Mucosa of descending colon (tissue), 3 donors: ENCODE measurements around the gene NFKBIZ. TPM values are rescaled to one million over a fixed set of nuclear protein-coding genes. Genes with fewer than 3 reads are reported as not detected.

ENCODE experiments used
- ATAC-seq: fragments of 200-7000 bp; cut with Tn5 transposase; one replicate; pipeline ENCODE4 v1.9.1; 2020; ENCODE audit warnings: mild to moderate bottlenecking, moderate library complexity
- DNase-seq, 3 donors: peaks; one replicate each; pipeline ENCODE4 v3.0.0-alpha.2; 2020
- H3K36me3 ChIP-seq: fragments of 200-600 bp; one replicate; pipeline ENCODE4 v1.8.0; 2021; ENCODE audit warnings: low read depth, mild to moderate bottlenecking
- H3K4me1 ChIP-seq: fragments of 200-600 bp; one replicate; pipeline ENCODE4 v1.8.0; 2021; ENCODE audit warnings: low read depth, mild to moderate bottlenecking
- H3K4me3 ChIP-seq: fragments of 200-600 bp; one replicate; pipeline ENCODE4 v1.8.0; 2021; ENCODE audit warnings: mild to moderate bottlenecking
- H3K9me3 ChIP-seq: fragments of 200-600 bp; one replicate; pipeline ENCODE4 v1.8.0; 2021; ENCODE audit warnings: mild to moderate bottlenecking
- CTCF ChIP-seq: fragments of 200-600 bp; IDR thresholded peaks from one replicate; pipeline ENCODE4 v1.8.0; 2022; ENCODE audit warnings: antibody characterized with exemption, mild to moderate bottlenecking
- intact Hi-C, 2 donors: fragments of 100-400 bp; cut with DNase I in 1 of 2; cut with micrococcal nuclease in 1 of 2; formaldehyde crosslinking; loops; one replicate each; pipeline versions ENCODE4 v1.11.0 to v1.11.1; 2022; cut with DNase I, micrococcal nuclease
- total RNA-seq, 3 donors: library from RNA; stranded (reverse); fragmentation: NEBNext Ultra II Directional in 2 of 3; extraction: Animal tissue kit (Norgen Biotek cat#: 25700) in 2 of 3; gene quantifications; one replicate each; pipeline versions ENCODE4 v1.2.1 to v1.2.4, GENCODE V29; 2021 to 2023
- donor health status: DM: no; HTN: no; CAD: no; lungs with moderate emphysema.
- donor health status: DM: no; HTN: no; CAD: no.
- donor health status: DM: no; HTN: yes; CAD: no.

The NFKBIZ gene
- total RNA-seq, 3 donors from 2014 or later = 85.0 to 97.5 (median 91.5) TPM

DNA sequence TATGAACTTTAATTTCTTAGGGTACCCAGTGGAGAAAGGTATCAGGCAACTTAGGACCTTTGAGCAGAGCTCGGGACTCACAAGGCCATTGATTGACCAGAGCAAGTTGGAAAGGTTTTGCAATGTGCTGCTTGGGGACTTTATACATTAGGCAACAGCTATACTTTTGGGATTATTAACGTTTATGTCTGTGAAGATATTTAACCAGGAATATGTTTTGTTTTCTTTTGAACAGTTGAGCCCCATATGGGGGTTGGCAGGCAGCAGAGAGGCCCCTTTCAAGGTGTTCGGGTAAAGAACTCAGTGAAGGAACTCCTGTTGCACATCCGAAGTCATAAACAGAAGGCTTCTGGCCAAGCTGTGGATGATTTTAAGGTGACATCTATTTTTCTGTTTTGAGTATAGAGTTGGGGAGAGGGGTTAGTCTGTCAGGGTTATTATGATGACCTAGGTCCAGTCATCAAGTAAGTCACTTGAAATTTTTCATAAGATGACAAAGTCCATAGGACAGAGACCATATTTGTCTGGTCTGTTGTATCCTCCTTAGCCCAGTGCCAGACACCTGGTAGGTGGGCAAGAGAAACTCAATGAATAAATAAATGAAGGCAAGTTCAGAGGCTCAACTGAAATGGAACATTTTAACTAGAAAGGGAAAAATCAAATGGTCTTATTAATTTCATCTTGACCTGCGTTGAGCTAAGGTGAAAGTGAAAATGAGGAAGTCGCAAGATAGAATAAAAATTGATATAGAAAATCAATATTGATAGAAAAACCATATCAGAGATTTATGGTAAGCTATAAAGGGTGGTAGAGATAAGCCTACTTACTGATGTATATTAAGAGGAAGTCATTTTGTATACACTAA, 2.8 kb downstream of the NFKBIZ start:
- DNase-seq (no peak), ATAC-seq (no peak)
- Histone ChIP-seq H3K4me3 (peak overlapping the region; percentile 90), H3K9me3 (no peaks in the 10 kb centered on the region), H3K4me1 (peaks cover 51% of the 10 kb centered on the region), H3K36me3 (peaks cover 7% of the 10 kb centered on the region)
- no peak for TF ChIP-seq CTCF
- intact Hi-C loops = loop anchor here in 1 of 2 donors (10.0 kb wide), 1 partner anchor 233 kb away; no protein-coding TSS in a partner anchor

DNA sequence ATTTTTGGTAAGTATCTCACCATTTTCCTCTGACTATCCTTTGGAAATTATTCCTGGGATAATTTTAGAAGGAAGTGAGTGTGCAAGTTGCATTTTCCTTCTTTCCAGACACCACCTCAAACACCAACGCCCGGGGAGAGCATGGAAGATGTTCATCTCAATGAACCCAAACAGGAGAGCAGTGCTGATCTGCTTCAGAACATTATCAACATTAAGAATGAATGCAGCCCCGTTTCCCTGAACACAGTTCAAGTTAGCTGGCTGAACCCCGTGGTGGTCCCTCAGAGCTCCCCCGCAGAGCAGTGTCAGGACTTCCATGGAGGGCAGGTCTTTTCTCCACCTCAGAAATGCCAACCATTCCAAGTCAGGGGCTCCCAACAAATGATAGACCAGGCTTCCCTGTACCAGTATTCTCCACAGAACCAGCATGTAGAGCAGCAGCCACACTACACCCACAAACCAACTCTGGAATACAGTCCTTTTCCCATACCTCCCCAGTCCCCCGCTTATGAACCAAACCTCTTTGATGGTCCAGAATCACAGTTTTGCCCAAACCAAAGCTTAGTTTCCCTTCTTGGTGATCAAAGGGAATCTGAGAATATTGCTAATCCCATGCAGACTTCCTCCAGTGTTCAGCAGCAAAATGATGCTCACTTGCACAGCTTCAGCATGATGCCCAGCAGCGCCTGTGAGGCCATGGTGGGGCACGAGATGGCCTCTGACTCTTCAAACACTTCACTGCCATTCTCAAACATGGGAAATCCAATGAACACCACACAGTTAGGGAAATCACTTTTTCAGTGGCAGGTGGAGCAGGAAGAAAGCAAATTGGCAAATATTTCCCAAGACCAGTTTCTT, 3.9 kb downstream of the NFKBIZ start:
- ATAC-seq = no peak
- intact Hi-C loops = loop anchor here in 1 of 2 donors (10.0 kb wide), 1 partner anchor 232 kb away; no protein-coding TSS in a partner anchor
- no peak overlapping the region for H3K4me3 ChIP-seq
- DNase-seq = no peak
- H3K4me1 ChIP-seq = peaks cover 43% of the 10 kb centered on the region
- no peaks in the 10 kb centered on the region for H3K9me3 ChIP-seq
- TF ChIP-seq CTCF = no peak
- H3K36me3 ChIP-seq = peaks cover 7% of the 10 kb centered on the region

DNA sequence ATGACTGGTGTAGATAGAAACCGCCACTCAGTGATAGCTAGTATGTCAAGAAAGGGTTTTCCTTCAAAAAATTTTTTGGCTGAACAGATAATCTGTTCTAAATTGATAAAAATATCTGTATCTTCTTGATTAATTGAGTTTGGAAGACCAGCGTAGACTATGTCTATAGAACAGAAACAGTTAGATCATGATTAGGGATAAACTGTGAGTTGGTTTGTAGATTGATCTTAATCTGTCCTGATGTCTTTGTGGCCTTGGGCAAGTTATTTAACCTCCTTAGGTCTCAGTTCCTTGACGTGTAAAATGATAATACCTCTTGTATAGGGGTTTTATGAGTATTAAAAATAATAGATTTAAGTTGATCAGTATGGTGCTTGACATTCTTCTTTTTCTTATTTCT, 4.7 kb downstream of the NFKBIZ start:
- no peak for DNase-seq
- Histone ChIP-seq H3K4me3 (no peak overlapping the region), H3K9me3 (no peaks in the 10 kb centered on the region), H3K4me1 (peaks cover 37% of the 10 kb centered on the region), H3K36me3 (peaks cover 7% of the 10 kb centered on the region)
- no peak for ATAC-seq
- TF ChIP-seq CTCF = no peak
- intact Hi-C loops = loop anchor here in 1 of 2 donors (10.0 kb wide), 1 partner anchor 231 kb away; no protein-coding TSS in a partner anchor

DNA sequence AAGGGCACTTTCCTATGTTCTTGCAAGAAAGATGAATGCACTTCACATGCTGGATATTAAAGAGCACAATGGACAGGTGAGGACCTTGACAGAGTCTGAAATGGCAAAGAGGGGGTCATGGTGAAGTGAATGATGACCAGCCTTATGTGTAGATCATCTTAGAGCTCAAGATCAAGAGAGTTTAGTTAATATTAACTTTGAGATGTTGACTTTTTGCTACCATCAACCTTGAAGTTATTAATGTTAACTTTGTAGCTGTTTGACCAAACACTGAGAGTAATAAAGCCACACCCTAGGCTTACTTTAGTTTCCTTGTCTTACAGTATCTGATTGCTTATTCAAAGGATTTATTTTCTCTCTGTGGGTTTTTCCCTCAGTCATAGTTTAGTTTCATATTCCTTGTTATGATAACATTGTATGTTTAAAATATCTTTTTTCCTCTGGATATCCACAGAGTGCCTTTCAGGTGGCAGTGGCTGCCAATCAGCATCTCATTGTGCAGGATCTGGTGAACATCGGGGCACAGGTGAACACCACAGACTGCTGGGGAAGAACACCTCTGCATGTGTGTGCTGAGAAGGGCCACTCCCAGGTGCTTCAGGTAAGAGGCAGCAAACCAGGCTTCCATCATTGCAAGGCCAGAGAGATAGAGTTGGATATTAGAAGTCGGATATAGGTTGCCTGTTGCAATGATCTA, 5.4 kb downstream of the NFKBIZ start:
- H3K4me3 ChIP-seq = no peak overlapping the region
- DNase-seq (peak in 2 of 3 donors; percentile 37 to 49), ATAC-seq (peak; percentile 76)
- H3K4me1 ChIP-seq = peaks cover 37% of the 10 kb centered on the region
- no peak for TF ChIP-seq CTCF
- peaks cover 7% of the 10 kb centered on the region for H3K36me3 ChIP-seq
- intact Hi-C loops = loop anchor here in 1 of 2 donors (10.0 kb wide), 1 partner anchor 230 kb away; no protein-coding TSS in a partner anchor
- no peaks in the 10 kb centered on the region for H3K9me3 ChIP-seq

DNA sequence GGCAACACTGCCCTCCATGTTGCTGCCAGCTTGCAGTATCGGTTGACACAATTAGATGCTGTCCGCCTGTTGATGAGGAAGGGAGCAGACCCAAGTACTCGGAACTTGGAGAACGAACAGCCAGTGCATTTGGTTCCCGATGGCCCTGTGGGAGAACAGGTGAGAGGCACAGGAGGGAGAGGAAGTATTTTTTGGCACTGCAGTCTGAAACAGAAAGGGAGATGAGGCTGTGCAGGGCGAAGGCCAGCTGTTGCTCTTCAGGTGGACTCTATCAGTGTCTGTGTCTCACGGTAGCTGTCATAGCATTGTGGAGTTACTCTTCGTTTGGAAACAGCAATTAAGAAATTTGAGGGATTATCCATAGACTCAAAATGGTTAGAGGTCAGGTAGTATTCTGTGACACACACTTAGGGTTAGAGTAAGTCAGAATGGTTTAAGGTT, 8.0 kb downstream of the NFKBIZ start:
- peaks cover 28% of the 10 kb centered on the region for H3K4me1 ChIP-seq
- H3K36me3 ChIP-seq = peaks cover 7% of the 10 kb centered on the region
- no peak for TF ChIP-seq CTCF
- no peak for DNase-seq
- intact Hi-C loops = loop anchor here in 1 of 2 donors (10.0 kb wide), 1 partner anchor 227 kb away; no protein-coding TSS in a partner anchor
- H3K9me3 ChIP-seq = no peaks in the 10 kb centered on the region
- no peak for ATAC-seq
- H3K4me3 ChIP-seq = no peak overlapping the region
